ENCODE measurements around the gene HLCS.

The HLCS gene

DNA sequence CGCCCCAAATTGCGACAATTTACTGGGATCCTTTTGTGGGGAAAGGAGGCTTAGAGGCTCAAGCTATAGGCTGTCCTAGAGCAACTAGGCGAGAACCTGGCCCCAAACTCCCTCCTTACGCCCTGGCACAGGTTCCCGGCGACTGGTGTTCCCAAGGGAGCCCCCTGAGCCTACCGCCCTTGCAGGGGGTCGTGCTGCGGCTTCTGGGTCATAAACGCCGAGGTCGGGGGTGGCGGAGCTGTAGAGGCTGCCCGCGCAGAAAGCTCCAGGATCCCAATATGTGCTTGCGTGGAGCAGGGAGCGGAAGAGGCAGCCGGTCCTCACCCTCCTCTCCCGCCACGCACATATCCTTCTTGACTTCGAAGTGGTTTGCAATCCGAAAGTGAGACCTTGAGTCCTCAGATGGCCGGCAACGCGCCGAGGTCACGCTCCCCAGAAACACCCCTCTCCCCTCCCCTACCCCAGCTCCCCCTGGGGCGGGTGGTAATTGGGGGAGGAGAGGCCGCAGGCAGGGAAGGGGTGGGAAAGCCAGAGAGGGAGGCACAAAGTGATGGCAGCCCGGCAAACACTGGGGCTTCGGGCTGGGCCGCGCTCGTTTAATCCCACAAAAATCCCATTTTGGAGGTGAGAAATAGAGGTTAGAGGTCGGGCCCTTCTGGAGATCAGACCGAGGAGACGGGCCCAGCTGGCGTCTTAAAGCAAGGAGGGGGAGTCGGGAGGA, 261.4 kb downstream of the HLCS start:
- Histone ChIP-seq H3K4me3 (ENCODE audit: low read depth, low read length) (no peak overlapping the region), H3K4me1 (ENCODE audit: control insufficient read depth, insufficient read depth, low read length) (peaks cover 4% of the 10 kb centered on the region; the same call in 1 of the 2 replicates), H3K9me3 (ENCODE audit: control insufficient read depth, insufficient read depth, low read depth, low read length) (no peaks in the 10 kb centered on the region), H3K36me3 (ENCODE audit: control insufficient read depth in 2 of 2, insufficient read depth in 1 of 2, low read length in 2 of 2) (peaks cover 3 to 10% of the 10 kb centered on the region in 2 experiments; a peak in 2 of 3 replicates), H3K27ac (ENCODE audit: extremely low read depth, low read depth, low read length) (no peak overlapping the region)
- CTCF ChIA-PET = no interaction called here
- POLR2A ChIA-PET = no interaction called here
- TF ChIP-seq ZNF19 (tag by site-specific recombination; IDR thresholded peaks at IDR 0.05; ENCODE audit: low read depth) (no peak), ZNF555 (tag by site-specific recombination; conservative IDR thresholded peaks at IDR 0.05) (no peak), HOXD13 (CRISPR knock-in tag; IDR thresholded peaks at IDR 0.05; ENCODE audit: borderline replicate concordance) (no peak), REPIN1 (tag by site-specific recombination; IDR thresholded peaks at IDR 0.05; ENCODE audit: low read depth) (no peak), ZSCAN30 (tag by site-specific recombination; IDR thresholded peaks at IDR 0.05) (no peak), SCRT2 (tag by site-specific recombination; IDR thresholded peaks at IDR 0.05) (no peak), ZEB2 (tag by site-specific recombination; IDR thresholded peaks at IDR 0.05) (no peak), ZBTB17 (tag by site-specific recombination; IDR thresholded peaks at IDR 0.05) (no peak), ZNF658 (tag by site-specific recombination; IDR thresholded peaks at IDR 0.05) (no peak), KLF8 (tag by site-specific recombination; IDR thresholded peaks at IDR 0.05) (no peak), ZNF518A (tag by site-specific recombination; conservative IDR thresholded peaks at IDR 0.05; ENCODE audit: low read depth) (no peak), ZNF692 (tag by site-specific recombination; IDR thresholded peaks at IDR 0.05) (no peak)
- TF ChIP-seq, protein P1, sequence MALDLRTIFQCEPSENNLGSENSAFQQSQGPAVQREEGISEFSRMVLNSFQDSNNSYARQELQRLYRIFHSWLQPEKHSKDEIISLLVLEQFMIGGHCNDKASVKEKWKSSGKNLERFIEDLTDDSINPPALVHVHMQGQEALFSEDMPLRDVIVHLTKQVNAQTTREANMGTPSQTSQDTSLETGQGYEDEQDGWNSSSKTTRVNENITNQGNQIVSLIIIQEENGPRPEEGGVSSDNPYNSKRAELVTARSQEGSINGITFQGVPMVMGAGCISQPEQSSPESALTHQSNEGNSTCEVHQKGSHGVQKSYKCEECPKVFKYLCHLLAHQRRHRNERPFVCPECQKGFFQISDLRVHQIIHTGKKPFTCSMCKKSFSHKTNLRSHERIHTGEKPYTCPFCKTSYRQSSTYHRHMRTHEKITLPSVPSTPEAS (tag by site-specific recombination; IDR thresholded peaks at IDR 0.05) = no peak
- TF ChIP-seq, protein P2, sequence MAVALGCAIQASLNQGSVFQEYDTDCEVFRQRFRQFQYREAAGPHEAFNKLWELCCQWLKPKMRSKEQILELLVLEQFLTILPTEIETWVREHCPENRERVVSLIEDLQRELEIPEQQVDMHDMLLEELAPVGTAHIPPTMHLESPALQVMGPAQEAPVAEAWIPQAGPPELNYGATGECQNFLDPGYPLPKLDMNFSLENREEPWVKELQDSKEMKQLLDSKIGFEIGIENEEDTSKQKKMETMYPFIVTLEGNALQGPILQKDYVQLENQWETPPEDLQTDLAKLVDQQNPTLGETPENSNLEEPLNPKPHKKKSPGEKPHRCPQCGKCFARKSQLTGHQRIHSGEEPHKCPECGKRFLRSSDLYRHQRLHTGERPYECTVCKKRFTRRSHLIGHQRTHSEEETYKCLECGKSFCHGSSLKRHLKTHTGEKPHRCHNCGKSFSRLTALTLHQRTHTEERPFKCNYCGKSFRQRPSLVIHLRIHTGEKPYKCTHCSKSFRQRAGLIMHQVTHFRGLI (tag by site-specific recombination; IDR thresholded peaks at IDR 0.05) = no peak
- TF ChIP-seq, protein P3, sequence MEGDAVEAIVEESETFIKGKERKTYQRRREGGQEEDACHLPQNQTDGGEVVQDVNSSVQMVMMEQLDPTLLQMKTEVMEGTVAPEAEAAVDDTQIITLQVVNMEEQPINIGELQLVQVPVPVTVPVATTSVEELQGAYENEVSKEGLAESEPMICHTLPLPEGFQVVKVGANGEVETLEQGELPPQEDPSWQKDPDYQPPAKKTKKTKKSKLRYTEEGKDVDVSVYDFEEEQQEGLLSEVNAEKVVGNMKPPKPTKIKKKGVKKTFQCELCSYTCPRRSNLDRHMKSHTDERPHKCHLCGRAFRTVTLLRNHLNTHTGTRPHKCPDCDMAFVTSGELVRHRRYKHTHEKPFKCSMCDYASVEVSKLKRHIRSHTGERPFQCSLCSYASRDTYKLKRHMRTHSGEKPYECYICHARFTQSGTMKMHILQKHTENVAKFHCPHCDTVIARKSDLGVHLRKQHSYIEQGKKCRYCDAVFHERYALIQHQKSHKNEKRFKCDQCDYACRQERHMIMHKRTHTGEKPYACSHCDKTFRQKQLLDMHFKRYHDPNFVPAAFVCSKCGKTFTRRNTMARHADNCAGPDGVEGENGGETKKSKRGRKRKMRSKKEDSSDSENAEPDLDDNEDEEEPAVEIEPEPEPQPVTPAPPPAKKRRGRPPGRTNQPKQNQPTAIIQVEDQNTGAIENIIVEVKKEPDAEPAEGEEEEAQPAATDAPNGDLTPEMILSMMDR (tag by site-specific recombination; IDR thresholded peaks at IDR 0.05) = no peak
